ENCODE results near the gene RMI2. TPM values are rescaled to one million over a fixed set of nuclear protein-coding genes. Genes with fewer than 3 reads are reported as not detected.

RMI2 gene
- total RNA-seq, 2 donors from 2014 or later: 55.2 to 62.3 TPM

GRCh38 chr16:11330526-11331237, 14.6 kb upstream of the RMI2 start:
- DNase-seq: no peak
- H3K9ac ChIP-seq (ENCODE audit: extremely low read depth, low read length, poor library complexity, severe bottlenecking): no peak overlapping the region
- H3K4me1 ChIP-seq (ENCODE audit: control insufficient read depth, insufficient read depth, low read length): peaks cover 4% of the 10 kb centered on the region
- TF ChIP-seq, protein P1, sequence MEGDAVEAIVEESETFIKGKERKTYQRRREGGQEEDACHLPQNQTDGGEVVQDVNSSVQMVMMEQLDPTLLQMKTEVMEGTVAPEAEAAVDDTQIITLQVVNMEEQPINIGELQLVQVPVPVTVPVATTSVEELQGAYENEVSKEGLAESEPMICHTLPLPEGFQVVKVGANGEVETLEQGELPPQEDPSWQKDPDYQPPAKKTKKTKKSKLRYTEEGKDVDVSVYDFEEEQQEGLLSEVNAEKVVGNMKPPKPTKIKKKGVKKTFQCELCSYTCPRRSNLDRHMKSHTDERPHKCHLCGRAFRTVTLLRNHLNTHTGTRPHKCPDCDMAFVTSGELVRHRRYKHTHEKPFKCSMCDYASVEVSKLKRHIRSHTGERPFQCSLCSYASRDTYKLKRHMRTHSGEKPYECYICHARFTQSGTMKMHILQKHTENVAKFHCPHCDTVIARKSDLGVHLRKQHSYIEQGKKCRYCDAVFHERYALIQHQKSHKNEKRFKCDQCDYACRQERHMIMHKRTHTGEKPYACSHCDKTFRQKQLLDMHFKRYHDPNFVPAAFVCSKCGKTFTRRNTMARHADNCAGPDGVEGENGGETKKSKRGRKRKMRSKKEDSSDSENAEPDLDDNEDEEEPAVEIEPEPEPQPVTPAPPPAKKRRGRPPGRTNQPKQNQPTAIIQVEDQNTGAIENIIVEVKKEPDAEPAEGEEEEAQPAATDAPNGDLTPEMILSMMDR (conservative IDR thresholded peaks at IDR 0.05): no peak
- H3K9me3 Mint-ChIP-seq: peaks cover 19% of the 10 kb centered on the region
- H3K4me1 Mint-ChIP-seq: peaks cover 18% of the 10 kb centered on the region
- no peaks in the 10 kb centered on the region for H3K36me3 ChIP-seq (ENCODE audit: control insufficient read depth, insufficient read depth, low read length)
- 90% methylated on average over 5 of the region's 5 CpGs; no CpG with 5 or more reads in 1 of the 2 experiments for WGBS, 2 experiments (ENCODE audit: insufficient coverage in 1 of 2, insufficient read length in 1 of 2)
- no peak overlapping the region for H3K4me3 ChIP-seq (ENCODE audit: low read length)
- no peak overlapping the region for H3K27ac Mint-ChIP-seq
- no peaks in the 10 kb centered on the region for H3K27me3 Mint-ChIP-seq (ENCODE audit: insufficient read depth)
- no peak overlapping the region for H3K27ac ChIP-seq (ENCODE audit: low read depth, low read length)
- no peaks in the 10 kb centered on the region for H3K9me3 ChIP-seq (ENCODE audit: control insufficient read depth, low read length)
- peaks cover 4% of the 10 kb centered on the region for H3K36me3 Mint-ChIP-seq (ENCODE audit: low read depth)
- H3K4me3 Mint-ChIP-seq: no peak overlapping the region
- no peaks in the 10 kb centered on the region for H3K27me3 ChIP-seq (ENCODE audit: control insufficient read depth, insufficient read depth, low read length, poor library complexity, severe bottlenecking)

GRCh38 chr16:11331967-11332366, 13.3 kb upstream of the RMI2 start:
- TF ChIP-seq, protein P1 (conservative IDR thresholded peaks at IDR 0.05): no peak
- H3K4me3 Mint-ChIP-seq: no peak overlapping the region
- H3K36me3 Mint-ChIP-seq (ENCODE audit: low read depth): peaks cover 10% of the 10 kb centered on the region
- H3K9me3 Mint-ChIP-seq: peaks cover 25% of the 10 kb centered on the region
- H3K4me3 ChIP-seq (ENCODE audit: low read length): no peak overlapping the region
- no peak overlapping the region for H3K27ac Mint-ChIP-seq
- peaks cover 4% of the 10 kb centered on the region for H3K4me1 ChIP-seq (ENCODE audit: control insufficient read depth, insufficient read depth, low read length)
- WGBS, 2 experiments (ENCODE audit: insufficient coverage in 1 of 2, insufficient read length in 1 of 2): 88 to 100% methylated on average over 1 to 2 of the region's 2 CpGs
- no peak overlapping the region for H3K9ac ChIP-seq (ENCODE audit: extremely low read depth, low read length, poor library complexity, severe bottlenecking)
- no peak overlapping the region for H3K27ac ChIP-seq (ENCODE audit: low read depth, low read length)
- no peaks in the 10 kb centered on the region for H3K27me3 Mint-ChIP-seq (ENCODE audit: insufficient read depth)
- no peaks in the 10 kb centered on the region for H3K27me3 ChIP-seq (ENCODE audit: control insufficient read depth, insufficient read depth, low read length, poor library complexity, severe bottlenecking)
- no peaks in the 10 kb centered on the region for H3K9me3 ChIP-seq (ENCODE audit: control insufficient read depth, low read length)
- H3K36me3 ChIP-seq (ENCODE audit: control insufficient read depth, insufficient read depth, low read length): no peaks in the 10 kb centered on the region
- no peak for DNase-seq
- peaks cover 18% of the 10 kb centered on the region for H3K4me1 Mint-ChIP-seq

DNA sequence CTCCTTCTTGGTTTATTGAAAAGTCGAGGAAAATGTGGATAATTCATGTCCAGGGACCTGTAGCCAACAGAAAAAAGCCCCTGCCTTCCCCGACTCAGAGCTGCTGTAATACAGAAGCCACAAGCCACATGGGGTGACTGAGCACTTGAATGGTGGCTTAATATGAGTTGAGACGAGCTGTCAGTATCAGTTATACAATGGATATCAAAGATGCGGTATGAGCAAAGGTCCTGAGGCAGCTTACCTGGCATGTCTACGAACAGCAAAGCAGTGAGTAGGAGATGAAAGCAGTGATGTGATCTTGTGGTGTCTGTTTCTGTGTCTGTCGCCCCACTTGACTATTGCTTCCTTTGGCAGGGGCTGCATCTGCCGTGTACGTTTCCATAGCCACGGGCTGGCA, 12.2 kb upstream of the RMI2 start:
- Mint-ChIP-seq H3K36me3 (ENCODE audit: low read depth) (peaks cover 14% of the 10 kb centered on the region), H3K27ac (no peak overlapping the region), H3K9me3 (peaks cover 29% of the 10 kb centered on the region), H3K4me3 (no peak overlapping the region), H3K4me1 (peaks cover 13% of the 10 kb centered on the region), H3K27me3 (ENCODE audit: insufficient read depth) (peaks cover 2% of the 10 kb centered on the region)
- Histone ChIP-seq H3K9me3 (ENCODE audit: control insufficient read depth, low read length) (no peaks in the 10 kb centered on the region), H3K36me3 (ENCODE audit: control insufficient read depth, insufficient read depth, low read length) (no peaks in the 10 kb centered on the region), H3K4me3 (ENCODE audit: low read length) (no peak overlapping the region), H3K4me1 (ENCODE audit: control insufficient read depth, insufficient read depth, low read length) (peaks cover 4% of the 10 kb centered on the region), H3K27me3 (ENCODE audit: control insufficient read depth, insufficient read depth, low read length, poor library complexity, severe bottlenecking) (no peaks in the 10 kb centered on the region), H3K27ac (ENCODE audit: low read depth, low read length) (no peak overlapping the region), H3K9ac (ENCODE audit: extremely low read depth, low read length, poor library complexity, severe bottlenecking) (no peak overlapping the region)
- 94 to 100% methylated on average over 9 of the region's 9 CpGs for WGBS, 2 experiments (ENCODE audit: insufficient coverage in 1 of 2, insufficient read length in 1 of 2)
- DNase-seq: no peak
- TF ChIP-seq, protein P1 (conservative IDR thresholded peaks at IDR 0.05): no peak

Measured in endodermal cell (in vitro differentiated cells).